Endometrial microvascular endothelial cells (primary cell): ENCODE results near the gene ZP4. TPM values are rescaled to one million over a fixed set of nuclear protein-coding genes. Genes with fewer than 3 reads are reported as not detected.
"Not testable (repeated sequence)": the region's sequence is repeated elsewhere in the genome, so short reads cannot be mapped to it uniquely, and the experiment has no call there.

ENCODE experiments used
- in situ Hi-C: cut with HindIII; loops from 2 replicates; pipeline ENCODE4 v1.10.0; 2017; ENCODE audit warnings: low sequenced_read_pairs, low pct_unique_long_range_greater_than_20kb; ENCODE audit errors: inconsistent ontology term
- total RNA-seq: library from RNA; depleted of rRNA; stranded (reverse); fragments of >200 nt; gene quantifications from one replicate; pipeline ENCODE4 v1.2.3, GENCODE V29; 2015; ENCODE audit errors: inconsistent ontology term

Gene ZP4
- total RNA-seq, 1 donor from 2014 or later, result not detected

- in situ Hi-C loops, result no loop called here
These were observed 6.5 kb downstream of the ZP4 start for GRCh38 chr1:237884237-237884636.

- in situ Hi-C loops, result no loop called here
These were observed 11.5 kb downstream of the ZP4 start for GRCh38 chr1:237879195-237879594.

- in situ Hi-C loops, result no loop called here
These were observed 12.3 kb downstream of the ZP4 start for GRCh38 chr1:237878406-237878805.

GRCh38 chr1:237877631-237878030 lies 13.1 kb downstream of the ZP4 start:
- in situ Hi-C loops, result no loop called here

- in situ Hi-C loops, result no loop called here
These were observed 15.4 kb downstream of the ZP4 start for GRCh38 chr1:237875291-237875690.

GRCh38 chr1:237873487-237874211 lies 17.1 kb downstream of the ZP4 start:
- in situ Hi-C loops, result no loop called here

- in situ Hi-C loops, result no loop called here
These were observed 21.7 kb downstream of the ZP4 start for GRCh38 chr1:237868817-237869600.

- in situ Hi-C loops, result no loop called here
These were observed 23.3 kb downstream of the ZP4 start for GRCh38 chr1:237867380-237867888.

- in situ Hi-C loops, result no loop called here
These were observed 26.1 kb downstream of the ZP4 start for GRCh38 chr1:237864338-237865244.

- in situ Hi-C loops, result no loop called here
These were observed 27.5 kb downstream of the ZP4 start for GRCh38 chr1:237863234-237863633.

- in situ Hi-C loops, result no loop called here
These were observed 28.8 kb downstream of the ZP4 start for GRCh38 chr1:237861944-237862343.

GRCh38 chr1:237858992-237859391 lies 31.7 kb downstream of the ZP4 start:
- in situ Hi-C loops, result no loop called here

- in situ Hi-C loops, result no loop called here
These were observed 33.3 kb downstream of the ZP4 start for GRCh38 chr1:237857455-237857854.

- in situ Hi-C loops, result no loop called here
These were observed 38.4 kb downstream of the ZP4 start for GRCh38 chr1:237852342-237852741.

- in situ Hi-C loops, result no loop called here
These were observed 39.4 kb downstream of the ZP4 start for GRCh38 chr1:237851210-237851845.

- in situ Hi-C loops, result not testable (repeated sequence)
These were observed 47.2 kb downstream of the ZP4 start for GRCh38 chr1:237843516-237843915.

GRCh38 chr1:237841485-237841884 lies 49.2 kb downstream of the ZP4 start:
- in situ Hi-C loops, result no loop called here

GRCh38 chr1:237838904-237839534 lies 51.7 kb downstream of the ZP4 start:
- in situ Hi-C loops, result no loop called here
